Heart left ventricle (tissue), 16 donors: ENCODE results near the gene SEM1. TPM values are rescaled to one million over a fixed set of nuclear protein-coding genes. Genes with fewer than 3 reads are reported as not detected.
"Not testable (repeated sequence)": the region's sequence is repeated elsewhere in the genome, so short reads cannot be mapped to it uniquely, and the experiment has no call there.

Source experiments
- ATAC-seq, 4 donors: fragments of 200-7000 bp; cut with Tn5 transposase; one replicate each; pipeline ENCODE4 v1.9.1; 2020 to 2022; ENCODE audit warnings: moderate library complexity in 4 of 4, mild to moderate bottlenecking in 3 of 4, moderate number of reproducible peaks in 1 of 4
- DNase-seq, 5 donors: peaks; one replicate each; pipeline ENCODE4 v3.0.0-alpha.2; 2020
- H3K27ac ChIP-seq, 12 donors: fragments of 200-600 bp; sonication (generic) in 4 of 12; one replicate each; pipeline versions ENCODE4 v1.5.0 to v1.8.0; 2016 to 2022; ENCODE audit warnings: mild to moderate bottlenecking in 2 of 12
- H3K27me3 ChIP-seq, 9 donors: fragments of 200-600 bp; sonication (generic) in 2 of 9; one replicate each; pipeline versions ENCODE4 v1.5.1 to v1.8.0; 2016 to 2022; ENCODE audit warnings: mild to moderate bottlenecking in 3 of 9
- H3K36me3 ChIP-seq, 9 donors: fragments of 200-600 bp; sonication (generic) in 2 of 9; one replicate each; pipeline versions ENCODE4 v1.5.0 to v1.8.0; 2018 to 2022; ENCODE audit warnings: mild to moderate bottlenecking in 2 of 9
- H3K4me1 ChIP-seq, 12 donors: fragments of 200-600 bp; sonication (generic) in 4 of 12; one replicate each; pipeline versions ENCODE4 v1.5.0 to v1.8.0; 2016 to 2022; ENCODE audit warnings: mild to moderate bottlenecking in 3 of 12
- H3K4me3 ChIP-seq, 12 donors: fragments of 200-600 bp; sonication (generic) in 4 of 12; one replicate each; pipeline versions ENCODE4 v1.5.0 to v1.8.0; 2017 to 2022; ENCODE audit warnings: mild to moderate bottlenecking in 9 of 12, moderate library complexity in 4 of 12
- H3K9me3 ChIP-seq, 12 donors: fragments of 200-600 bp; sonication (generic) in 4 of 12; one replicate each; pipeline versions ENCODE4 v1.5.0 to v1.8.0; 2016 to 2022; ENCODE audit warnings: mild to moderate bottlenecking in 1 of 12
- CTCF ChIP-seq, 12 donors: fragments of 200-600 bp; sonication (generic) in 4 of 12; IDR thresholded peaks; one replicate each; pipeline versions ENCODE4 v1.5.0 to v1.8.0; 2018 to 2022; ENCODE audit warnings: antibody characterized with exemption in 12 of 12, mild to moderate bottlenecking in 5 of 12
- POLR2A ChIP-seq, 2 donors: fragments of 450-650 bp; IDR thresholded peaks; one replicate each; pipeline ENCODE4 v1.6.1; 2017; ENCODE audit warnings: antibody characterized with exemption in 2 of 2, mild to moderate bottlenecking in 2 of 2, moderate library complexity in 2 of 2
- WGBS, 4 donors: extraction: QIAGEN DNeasy Blood & Tissue Kit in 2 of 4; methylation state at CpG; one replicate each; pipeline versions ENCODE4 v1.1.5 to v1.1.7; 2013 to 2018; 5-methylcytosine and 5-hydroxymethylcytosine counted together
- intact Hi-C, 10 donors: fragments of 100-400 bp; cut with DNase I; formaldehyde crosslinking; loops; one replicate each; pipeline versions ENCODE4 v1.11.1 to v1.14.2; 2022
- polyA plus RNA-seq, 2 donors: library from polyadenylated mRNA; stranded (reverse); fragments of 200-250 nt; gene quantifications; one replicate each; pipeline ENCODE4 v1.2.3, GENCODE V29; 2013
- total RNA-seq, 9 donors: library from RNA; depleted of rRNA in 2 of 9; stranded (reverse); fragments of >200 nt in 2 of 9; fragmentation: NEBNext Ultra II Directional in 3 of 9; extraction: Animal tissue kit (Norgen Biotek cat#: 25700) in 3 of 9; gene quantifications; one replicate each; pipeline versions ENCODE4 v1.1.0 to v1.2.4, GENCODE V29; 2016 to 2023
- donor health status: ischemic (EF 13 %, LVEDD 7.1; RV severe dilation, severe dysfunction).
- donor health status: healthy with polysubstance abuse.
- donor health status: DM: no; HTN: yes; CAD: no.
- donor health status: DM: no; HTN: no; CAD: no.
- donor health status: ischemic (EF 25% LVEDD 6.9; RV normal size, moderate dysfunction).
- donor health status: ischemic (EF 25% LVEDD 5.7; RV mildly dilated, moderate dysfunction).
- donor health status: healthy.
- donor health status: DM: yes; HTN: yes; CAD: no.
- donor health status: ischemic (EF 35%, LVEDD 5.7; RV mildly dilated, moderate dysfunction).
- donor health status: nonischemic (EF 11% LVEDD 7.7; RV severe dilation, severe dysfunction).
- donor health status: DM: yes; HTN: yes; CAD: no.
- donor health status: PGD.
- donor health status: ischemic (EF 29% LVEDD 5.4; RV normal size, mild dysfunction).
- donor health status: nonischemic (EF 23%, LVEDD 6.1; RV moderate dilation, normal function).

SEM1 gene
- total and polyA plus RNA-seq, 11 donors = 25.5 to 157 (median 44.1) TPM

GRCh38 chr7:96663871-96664445, 45.7 kb downstream of the SEM1 start:
- Histone ChIP-seq H3K36me3 (peaks cover 0 to 32% (median 8%) of the 10 kb centered on the region in 9 donors), H3K4me3 (no peak overlapping the region), H3K9me3 (peaks cover 0 to 4% (median 0%) of the 10 kb centered on the region in 12 donors), H3K27me3 (no peaks in the 10 kb centered on the region), H3K4me1 (no peaks in the 10 kb centered on the region), H3K27ac (no peak overlapping the region)
- no peak for ATAC-seq
- 72 to 81% (median 77%) methylated on average over 3 of the region's 3 CpGs for WGBS, 4 donors
- intact Hi-C loops = no loop called here
- no peak for DNase-seq
- TF ChIP-seq POLR2A (IDR thresholded peaks at IDR 0.05) (no peak), CTCF (IDR thresholded peaks at IDR 0.05) (no peak)

GRCh38 chr7:96663457-96663856, 46.2 kb downstream of the SEM1 start:
- Histone ChIP-seq H3K27ac (no peak overlapping the region), H3K9me3 (peaks cover 0 to 4% (median 0%) of the 10 kb centered on the region in 12 donors), H3K4me1 (no peaks in the 10 kb centered on the region), H3K36me3 (peaks cover 0 to 27% (median 5%) of the 10 kb centered on the region in 9 donors), H3K4me3 (no peak overlapping the region), H3K27me3 (no peaks in the 10 kb centered on the region)
- intact Hi-C loops = no loop called here
- 92 to 96% (median 93%) methylated on average over 2 of the region's 2 CpGs for WGBS, 4 donors
- DNase-seq = no peak
- TF ChIP-seq CTCF (IDR thresholded peaks at IDR 0.05) = no peak
- TF ChIP-seq POLR2A (IDR thresholded peaks at IDR 0.05) = no peak
- no peak for ATAC-seq

DNA sequence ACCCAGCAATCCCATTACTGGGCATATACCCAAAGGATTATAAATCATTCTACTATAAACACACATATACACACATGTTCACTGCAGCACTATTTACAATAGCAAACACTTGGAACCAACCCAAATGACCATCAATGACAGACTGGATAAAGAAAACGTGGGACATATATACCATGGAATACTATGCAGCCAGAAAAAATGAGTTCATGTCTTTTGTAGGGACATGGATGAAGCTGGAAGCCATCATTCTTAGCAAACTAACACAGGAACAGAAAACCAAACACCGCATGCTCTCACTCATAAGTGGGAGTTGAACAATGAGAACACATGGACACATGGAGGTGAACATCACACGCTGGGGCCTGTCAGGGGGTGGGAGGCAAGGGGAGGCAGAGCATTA, 47.5 kb downstream of the SEM1 start:
- H3K27ac ChIP-seq, DNase-seq, ATAC-seq, H3K4me1 ChIP-seq, H3K27me3 ChIP-seq, H3K4me3 ChIP-seq, H3K9me3 ChIP-seq, intact Hi-C loops: not testable (repeated sequence)
- peaks cover 0 to 17% (median 3%) of the 10 kb centered on the region in 9 donors for H3K36me3 ChIP-seq
- WGBS, 4 donors = 92 to 93% (median 93%) methylated on average over 3 of the region's 3 CpGs

- 68 to 92% (median 89%) methylated on average over 2 of the region's 2 CpGs for WGBS, 4 donors
- Histone ChIP-seq H3K4me1 (no peaks in the 10 kb centered on the region), H3K4me3 (no peak overlapping the region), H3K27ac (no peak overlapping the region), H3K27me3 (no peaks in the 10 kb centered on the region), H3K36me3 (no peaks in the 10 kb centered on the region), H3K9me3 (peaks cover 0 to 4% (median 0%) of the 10 kb centered on the region in 12 donors)
- no peak for TF ChIP-seq POLR2A (IDR thresholded peaks at IDR 0.05)
- TF ChIP-seq CTCF (IDR thresholded peaks at IDR 0.05) = no peak
- ATAC-seq (no peak), DNase-seq (no peak)
- intact Hi-C loops = no loop called here
Measured at GRCh38 chr7:96658022-96658412, 51.6 kb downstream of the SEM1 start.
